ENCODE results near the gene SHKBP1.

Gene SHKBP1

DNA sequence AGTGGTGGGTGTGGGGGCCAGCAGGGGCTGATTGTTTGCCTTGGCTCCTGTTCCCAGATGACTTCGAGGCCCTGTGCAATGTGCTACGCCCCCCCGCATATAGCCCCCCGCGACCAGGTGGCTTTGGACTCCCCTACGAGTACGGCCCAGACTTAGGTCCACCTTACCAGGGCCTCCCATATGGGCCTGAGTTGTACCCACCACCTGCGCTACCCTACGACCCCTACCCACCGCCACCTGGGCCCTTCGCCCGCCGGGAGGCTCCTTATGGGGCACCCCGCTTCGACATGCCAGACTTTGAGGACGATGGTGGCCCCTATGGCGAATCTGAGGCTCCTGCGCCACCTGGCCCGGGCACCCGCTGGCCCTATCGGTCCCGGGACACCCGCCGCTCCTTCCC lies 50.2 kb downstream of the SHKBP1 start:
- DNase-seq (ENCODE audit: insufficient read length, low spot score) = no peak
- FAIRE-seq = no peak
- TF ChIP-seq POLR2A (IDR thresholded peaks at IDR 0.05; ENCODE audit: low read depth, low read length) = no peak

DNA sequence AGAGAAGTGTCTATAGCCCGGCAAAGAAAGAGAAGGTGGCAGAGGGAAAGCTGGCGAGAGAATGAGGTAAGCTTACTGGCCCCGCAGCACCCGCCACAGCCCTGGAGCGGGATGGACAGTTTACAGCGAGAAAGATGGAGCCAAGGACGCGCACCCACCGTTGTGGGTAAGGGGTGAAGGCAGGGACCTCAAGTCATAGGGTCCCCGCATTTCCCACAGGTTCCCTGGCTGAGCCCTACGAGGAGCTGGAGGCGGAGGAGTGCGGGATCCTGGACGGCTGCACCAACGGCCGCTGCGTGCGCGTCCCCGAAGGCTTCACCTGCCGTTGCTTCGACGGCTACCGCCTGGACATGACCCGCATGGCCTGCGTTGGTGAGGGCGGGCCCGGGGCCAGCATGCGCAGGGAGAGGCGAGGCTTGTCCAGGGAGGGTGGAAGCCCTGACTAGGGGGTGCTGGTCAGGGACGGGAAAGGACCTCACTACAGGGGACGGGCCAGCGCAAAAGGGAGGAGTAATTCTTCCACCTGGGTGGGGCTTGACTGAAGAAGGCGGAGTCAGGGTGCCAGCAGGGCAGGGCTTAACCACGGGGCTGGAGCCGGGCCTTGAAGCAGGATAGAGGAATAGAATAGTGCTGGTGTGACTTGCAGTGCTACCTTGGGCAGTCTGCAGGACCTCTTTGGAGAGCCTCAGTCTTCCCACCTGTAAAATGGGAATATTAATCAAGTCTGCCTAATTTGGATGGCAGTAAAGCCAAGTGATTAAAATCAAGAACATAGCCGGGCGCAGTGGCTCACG lies 51.0 kb downstream of the SHKBP1 start:
- no peak for TF ChIP-seq POLR2A (IDR thresholded peaks at IDR 0.05; ENCODE audit: low read depth, low read length)
- DNase-seq (ENCODE audit: insufficient read length, low spot score) = no peak
- FAIRE-seq = no peak

DNA sequence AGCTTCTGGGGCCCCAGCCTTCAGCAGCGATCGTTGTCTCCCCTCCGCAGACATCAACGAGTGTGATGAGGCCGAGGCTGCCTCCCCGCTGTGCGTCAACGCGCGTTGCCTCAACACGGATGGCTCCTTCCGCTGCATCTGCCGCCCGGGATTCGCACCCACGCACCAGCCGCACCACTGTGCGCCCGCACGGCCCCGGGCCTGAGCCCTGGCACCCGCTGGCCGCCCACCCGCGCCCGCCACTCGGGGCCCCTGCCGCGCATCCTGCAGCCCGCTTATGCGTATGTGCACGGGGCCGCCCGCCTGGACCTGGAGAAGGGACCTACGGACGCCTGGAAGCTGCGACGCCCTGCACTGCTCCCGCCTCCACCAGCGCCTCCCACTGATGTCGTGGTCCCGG lies 52.7 kb downstream of the SHKBP1 start:
- no peak for FAIRE-seq
- no peak for TF ChIP-seq POLR2A (IDR thresholded peaks at IDR 0.05; ENCODE audit: low read depth, low read length)
- DNase-seq (ENCODE audit: insufficient read length, low spot score) = no peak

DNA sequence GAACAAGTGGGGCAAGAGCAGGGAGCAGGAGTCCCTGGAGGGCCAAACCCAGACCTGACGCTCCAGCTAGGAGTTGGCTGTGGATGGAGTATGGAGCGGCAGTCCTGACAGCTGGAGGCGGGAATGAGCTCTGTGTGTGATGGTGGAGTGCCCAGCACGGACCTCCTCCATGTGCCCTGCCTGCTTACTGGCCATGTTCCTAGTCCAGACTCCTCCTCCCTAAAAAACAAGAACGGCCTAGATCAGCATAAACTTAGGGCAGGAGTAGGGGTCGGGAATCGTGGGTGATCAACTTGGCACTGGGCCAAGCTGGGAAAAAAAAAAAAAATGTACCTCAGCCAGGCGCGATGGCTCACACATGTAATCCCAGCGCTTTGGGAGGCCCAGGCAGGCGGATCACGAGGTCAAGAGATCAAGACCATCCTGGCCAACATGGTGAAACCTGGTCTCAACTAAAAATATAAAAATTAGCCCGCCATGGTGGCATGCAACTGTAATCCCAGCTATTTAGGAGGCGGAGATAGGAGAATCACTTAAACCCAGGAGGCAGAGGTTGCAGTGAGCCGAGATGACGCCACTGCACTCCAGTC lies 54.0 kb downstream of the SHKBP1 start:
- no peak for TF ChIP-seq POLR2A (IDR thresholded peaks at IDR 0.05; ENCODE audit: low read depth, low read length)
- no peak for FAIRE-seq
- no peak for DNase-seq (ENCODE audit: insufficient read length, low spot score)

DNA sequence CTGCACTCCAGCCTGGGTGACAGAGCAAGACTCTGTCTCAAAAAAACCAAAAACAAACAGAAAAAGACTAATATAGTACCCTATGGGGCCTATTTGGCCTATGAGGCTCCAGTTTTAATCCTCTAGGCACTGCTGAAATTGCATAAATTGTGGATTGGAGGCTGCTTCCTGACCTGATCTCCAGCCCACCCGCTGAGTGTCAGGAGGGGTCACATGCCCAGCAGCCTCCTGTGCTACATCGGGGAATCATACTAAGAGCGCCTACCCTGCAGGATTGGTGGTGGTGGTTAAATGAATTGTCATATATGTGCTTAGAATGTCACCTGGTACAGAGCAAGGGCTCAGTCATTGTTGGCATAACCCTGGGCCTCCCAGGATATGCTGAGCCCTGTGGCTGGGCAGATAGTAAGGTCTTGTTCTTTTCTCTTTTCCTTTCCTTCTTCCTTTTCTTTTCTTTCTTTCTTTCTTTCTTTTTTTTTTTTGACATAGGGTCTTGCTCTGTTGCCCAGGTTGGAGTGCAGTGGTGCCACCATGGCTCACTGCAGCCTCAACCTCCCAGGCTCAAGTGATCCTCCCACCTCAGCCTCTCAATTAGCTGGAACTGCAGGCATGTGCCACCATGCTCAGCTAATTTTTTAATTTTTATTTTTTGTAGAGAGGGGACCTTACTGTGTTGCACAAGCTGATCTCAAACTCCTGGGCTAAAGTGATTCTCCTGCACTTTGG lies 55.8 kb downstream of the SHKBP1 start:
- TF ChIP-seq POLR2A (IDR thresholded peaks at IDR 0.05; ENCODE audit: low read depth, low read length) = no peak
- DNase-seq (ENCODE audit: insufficient read length, low spot score) = no peak
- no peak for FAIRE-seq

DNA sequence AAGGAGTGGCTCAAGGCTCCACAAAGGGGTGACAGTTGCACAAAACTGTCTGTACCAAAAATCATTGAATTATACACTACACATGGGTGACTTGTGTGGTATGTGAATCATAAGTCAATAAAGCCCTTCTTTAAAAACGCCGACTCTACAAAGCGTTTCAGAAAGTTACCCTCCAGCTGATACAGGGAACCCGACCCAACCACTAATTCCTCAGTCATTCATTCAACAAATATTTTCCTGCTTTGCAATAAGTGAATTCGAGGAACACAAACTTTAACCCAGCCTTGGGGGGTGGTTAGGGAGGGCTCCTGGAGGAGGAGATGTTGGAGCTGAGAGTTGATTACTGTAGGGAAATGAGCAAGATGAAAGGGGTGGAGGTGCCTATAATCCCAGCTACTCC lies 56.5 kb downstream of the SHKBP1 start:
- no peak for FAIRE-seq
- no peak for TF ChIP-seq POLR2A (IDR thresholded peaks at IDR 0.05; ENCODE audit: low read depth, low read length)

DNA sequence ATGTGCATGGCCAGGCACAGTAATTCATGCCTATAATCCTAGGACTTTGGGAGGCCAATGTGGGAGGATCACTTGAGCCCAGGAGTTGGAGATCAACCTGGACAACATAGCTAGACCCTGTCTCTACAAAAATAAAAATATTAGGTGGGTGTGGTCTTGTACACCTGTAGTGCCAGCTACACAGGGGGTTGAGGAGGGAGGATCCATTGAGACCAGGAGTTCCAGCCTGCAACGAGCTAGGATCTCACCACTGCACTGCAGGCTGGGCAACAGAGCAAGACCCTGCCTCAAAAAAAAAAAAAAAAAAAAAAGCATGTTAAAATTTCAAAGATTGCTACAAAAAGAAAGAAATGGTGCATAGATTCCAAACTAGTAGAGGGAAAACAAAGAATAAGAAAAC lies 61.7 kb downstream of the SHKBP1 start:
- DNase-seq (ENCODE audit: insufficient read length, low spot score) (no peak), FAIRE-seq (no peak)
- no peak for TF ChIP-seq POLR2A (IDR thresholded peaks at IDR 0.05; ENCODE audit: low read depth, low read length)

More for the DNA sequence above, 56.5 kb downstream of the SHKBP1 start:
- no peak for DNase-seq (ENCODE audit: insufficient read length, low spot score)

DNA sequence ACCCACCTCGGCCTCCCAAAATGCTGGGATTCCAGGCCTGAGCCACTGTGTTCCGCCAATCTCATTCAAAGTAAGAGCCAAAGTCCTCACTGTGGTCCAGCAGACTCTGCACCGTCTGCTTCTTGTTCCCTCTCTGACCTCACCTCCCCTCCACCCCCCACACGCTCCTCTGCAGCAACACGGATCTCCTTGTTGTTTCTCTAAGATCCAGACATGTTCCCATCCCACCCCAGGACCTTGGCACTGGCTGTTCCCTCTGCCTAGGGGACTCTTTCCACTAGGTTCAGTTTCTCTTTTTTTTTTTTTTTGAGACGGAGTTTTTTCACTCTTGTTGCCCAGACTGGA lies 62.9 kb downstream of the SHKBP1 start:
- DNase-seq (ENCODE audit: insufficient read length, low spot score) (no peak), FAIRE-seq (no peak)
- no peak for TF ChIP-seq POLR2A (IDR thresholded peaks at IDR 0.05; ENCODE audit: low read depth, low read length)

DNA sequence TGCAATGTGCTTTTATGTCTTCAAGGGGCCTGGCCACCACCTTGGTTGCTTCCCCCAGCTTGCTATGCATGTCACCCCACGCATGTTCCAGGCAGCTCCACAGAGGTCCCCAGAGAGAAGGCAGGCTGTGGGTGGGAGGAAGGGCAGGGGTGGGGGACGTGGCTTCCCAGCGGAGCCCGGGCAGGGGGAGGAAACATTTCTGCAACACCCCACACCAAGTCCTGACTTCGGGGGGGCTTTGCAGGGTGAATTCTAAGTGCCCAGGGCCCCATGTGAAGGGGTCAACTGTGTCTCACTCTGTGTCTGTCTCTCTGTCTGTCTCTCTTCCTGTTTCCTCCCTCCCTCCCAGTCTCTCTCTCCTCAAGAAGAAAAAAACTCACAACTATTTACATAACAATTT lies 64.1 kb downstream of the SHKBP1 start:
- DNase-seq (ENCODE audit: insufficient read length, low spot score) (no peak), FAIRE-seq (no peak)
- TF ChIP-seq POLR2A (IDR thresholded peaks at IDR 0.05; ENCODE audit: low read depth, low read length) = no peak

Data from H54 (cell line).